ENCODE results near the gene C1orf115. TPM values are rescaled to one million over a fixed set of nuclear protein-coding genes. Genes with fewer than 3 reads are reported as not detected.

C1orf115 gene
- polyA plus RNA-seq, 1 experiment: 0.05 TPM

DNA sequence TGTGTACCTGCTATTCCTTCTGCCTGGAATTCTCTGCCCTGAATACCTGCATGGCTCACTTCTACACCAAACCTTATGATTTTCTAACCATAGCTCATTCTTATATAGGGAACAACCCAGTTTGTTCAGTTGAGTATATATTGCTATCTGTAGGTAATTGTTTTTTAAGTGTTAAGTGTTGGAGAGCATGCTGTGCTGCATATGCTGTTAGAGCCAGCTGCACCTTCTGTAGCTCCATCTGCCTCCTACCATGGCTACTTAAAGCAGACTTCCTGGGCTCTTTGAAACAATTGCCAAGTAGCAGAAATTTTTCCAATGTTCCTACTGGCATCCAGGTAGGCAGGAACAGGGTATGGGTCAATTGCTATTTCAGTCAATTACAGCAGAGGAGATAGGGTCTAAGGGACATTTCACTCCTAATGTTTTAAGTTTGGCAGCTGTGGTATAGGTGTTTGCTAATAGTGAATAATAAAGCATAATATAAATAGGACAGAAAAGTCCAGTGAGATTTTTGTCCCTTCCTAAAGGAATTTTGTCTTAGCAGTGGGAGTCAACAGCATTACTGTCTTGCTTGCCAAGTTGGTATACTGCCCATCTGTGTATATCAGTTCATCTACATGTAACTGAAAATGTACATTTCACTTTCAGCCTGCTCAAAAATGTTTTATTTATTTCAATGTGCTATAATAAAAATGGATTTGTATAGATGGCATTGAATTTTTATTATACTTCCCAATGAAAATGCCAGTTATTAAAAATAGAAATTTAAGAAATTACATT lies 34.0 kb upstream of the C1orf115 start:
- no peak for DNase-seq (ENCODE audit: low read depth, low spot score)
- Histone ChIP-seq H3K27ac (ENCODE audit: low read depth, low read length) (no peak overlapping the region), H3K27me3 (ENCODE audit: control insufficient read depth, insufficient read depth, low read length) (no peaks in the 10 kb centered on the region), H3K4me3 (ENCODE audit: low read depth, low read length) (no peak overlapping the region), H3K9me3 (ENCODE audit: control insufficient read depth, insufficient read depth, low read length) (no peaks in the 10 kb centered on the region)
- ChIA-PET POLR2A (no interaction called here), CTCF (no interaction called here)
- no peak for TF ChIP-seq CTCF (IDR thresholded peaks at IDR 0.05; ENCODE audit: low read depth, low read length)

DNA sequence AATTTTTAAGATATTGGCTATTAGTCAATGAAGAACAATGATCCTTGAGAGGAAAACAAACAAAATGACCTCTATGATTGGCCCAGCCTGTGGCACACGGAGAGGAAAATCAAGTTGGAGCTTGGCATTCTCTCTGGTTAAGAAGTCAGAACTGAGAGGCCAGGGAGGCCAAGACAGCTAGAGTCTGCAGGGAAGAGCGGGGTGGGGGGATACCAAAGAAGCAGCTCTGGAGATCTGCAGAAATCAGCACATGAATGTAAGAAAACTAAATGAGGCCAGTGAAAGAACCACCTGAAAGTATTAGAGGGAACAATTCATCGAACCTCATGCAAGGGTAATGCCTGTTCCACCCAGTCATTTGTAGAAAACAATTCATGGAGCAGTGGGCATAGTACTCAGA lies 23.8 kb upstream of the C1orf115 start:
- no peak for DNase-seq (ENCODE audit: low read depth, low spot score)
- CTCF ChIA-PET: interaction anchor here (0.9 kb wide), 1 partner anchor 67 kb away, joined by 4 read pairs; no protein-coding TSS in a partner anchor
- no peaks in the 10 kb centered on the region for H3K27me3 ChIP-seq (ENCODE audit: control insufficient read depth, insufficient read depth, low read length)
- TF ChIP-seq CTCF (IDR thresholded peaks at IDR 0.05; ENCODE audit: low read depth, low read length): no peak
- no peaks in the 10 kb centered on the region for H3K9me3 ChIP-seq (ENCODE audit: control insufficient read depth, insufficient read depth, low read length)
- POLR2A ChIA-PET: no interaction called here
- no peak overlapping the region for H3K27ac ChIP-seq (ENCODE audit: low read depth, low read length)
- H3K4me3 ChIP-seq (ENCODE audit: low read depth, low read length): no peak overlapping the region

DNA sequence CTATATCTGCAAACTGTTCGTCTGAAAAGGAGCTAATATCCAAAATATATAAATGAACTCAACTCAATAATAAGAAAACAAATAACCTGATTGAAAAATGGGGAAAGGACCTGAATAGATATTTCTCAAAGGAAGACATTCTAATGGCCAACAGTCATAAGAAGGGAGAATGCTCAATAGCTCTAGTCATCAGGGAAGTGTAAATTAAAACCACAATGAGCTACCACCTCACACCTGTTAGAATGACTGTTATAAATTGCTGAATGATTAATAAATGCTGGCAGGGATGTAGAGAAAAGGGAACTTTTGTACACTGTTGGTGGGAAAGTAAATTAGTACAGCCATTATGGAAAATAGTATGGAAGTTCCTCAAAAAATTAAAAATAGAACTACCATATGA lies 21.2 kb upstream of the C1orf115 start:
- no peaks in the 10 kb centered on the region for H3K9me3 ChIP-seq (ENCODE audit: control insufficient read depth, insufficient read depth, low read length)
- ChIA-PET POLR2A (no interaction called here), CTCF (no interaction called here)
- TF ChIP-seq CTCF (IDR thresholded peaks at IDR 0.05; ENCODE audit: low read depth, low read length): no peak
- no peak overlapping the region for H3K4me3 ChIP-seq (ENCODE audit: low read depth, low read length)
- H3K27ac ChIP-seq (ENCODE audit: low read depth, low read length): no peak overlapping the region
- DNase-seq (ENCODE audit: low read depth, low spot score): no peak
- no peaks in the 10 kb centered on the region for H3K27me3 ChIP-seq (ENCODE audit: control insufficient read depth, insufficient read depth, low read length)

DNA sequence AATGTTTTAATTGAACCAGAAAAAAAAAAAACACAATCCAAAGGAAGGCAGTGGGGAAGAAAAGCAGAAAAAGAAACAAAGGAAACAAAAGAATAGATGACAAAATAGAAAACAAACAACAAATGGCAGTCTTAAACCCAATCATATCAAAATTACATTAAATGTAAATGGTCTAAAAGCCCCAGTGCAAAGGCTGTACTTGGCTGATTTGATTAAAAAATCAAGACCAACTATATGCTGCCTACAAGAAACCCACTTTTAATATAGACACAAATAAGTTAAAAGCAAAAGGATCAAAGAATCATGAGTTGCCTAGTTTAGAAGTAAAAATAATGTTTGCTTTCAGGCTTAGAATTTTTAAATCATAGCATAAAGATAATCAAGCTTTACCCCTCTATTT lies 19.8 kb upstream of the C1orf115 start:
- CTCF ChIA-PET: no interaction called here
- no peak for DNase-seq (ENCODE audit: low read depth, low spot score)
- no peaks in the 10 kb centered on the region for H3K9me3 ChIP-seq (ENCODE audit: control insufficient read depth, insufficient read depth, low read length)
- H3K27me3 ChIP-seq (ENCODE audit: control insufficient read depth, insufficient read depth, low read length): no peaks in the 10 kb centered on the region
- TF ChIP-seq CTCF (IDR thresholded peaks at IDR 0.05; ENCODE audit: low read depth, low read length): no peak
- POLR2A ChIA-PET: no interaction called here
- H3K27ac ChIP-seq (ENCODE audit: low read depth, low read length): no peak overlapping the region
- H3K4me3 ChIP-seq (ENCODE audit: low read depth, low read length): no peak overlapping the region

GRCh38 chr1:220673921-220674320 lies 16.2 kb upstream of the C1orf115 start:
- H3K4me3 ChIP-seq (ENCODE audit: low read depth, low read length): no peak overlapping the region
- ChIA-PET CTCF (interaction anchor here (0.7 to 1.1 kb wide), 3 partner anchors 11 to 103 kb away, joined by 3 to 4 read pairs (median 4); no protein-coding TSS in a partner anchor), POLR2A (no interaction called here)
- no peak overlapping the region for H3K27ac ChIP-seq (ENCODE audit: low read depth, low read length)
- H3K27me3 ChIP-seq (ENCODE audit: control insufficient read depth, insufficient read depth, low read length): no peaks in the 10 kb centered on the region
- TF ChIP-seq CTCF (IDR thresholded peaks at IDR 0.05; ENCODE audit: low read depth, low read length): no peak
- no peak for DNase-seq (ENCODE audit: low read depth, low spot score)
- no peaks in the 10 kb centered on the region for H3K9me3 ChIP-seq (ENCODE audit: control insufficient read depth, insufficient read depth, low read length)
